HFFc6 (cell line): ENCODE results near the gene C16orf90. TPM values are rescaled to one million over a fixed set of nuclear protein-coding genes. Genes with fewer than 3 reads are reported as not detected.

Experiments
- DNase-seq: peaks from one replicate; pipeline ENCODE4 v3.0.0-alpha.2; 2018
- H3K27ac Mint-ChIP-seq: 2 replicates; pipeline ENCODE4 v1.8.0; 2020; ENCODE audit warnings: mild to moderate bottlenecking, mixed read lengths
- H3K27me3 Mint-ChIP-seq: 2 replicates; pipeline ENCODE4 v1.8.0; 2021; ENCODE audit warnings: mild to moderate bottlenecking, moderate library complexity, mixed read lengths; ENCODE audit not compliant: insufficient read depth
- H3K36me3 Mint-ChIP-seq: 2 replicates; pipeline ENCODE4 v1.8.0; 2021; ENCODE audit warnings: low read depth, mixed read lengths
- H3K4me1 Mint-ChIP-seq: 2 replicates; pipeline ENCODE4 v1.8.0; 2020; ENCODE audit warnings: low read depth, mixed read lengths
- H3K4me3 Mint-ChIP-seq: 2 replicates; pipeline ENCODE4 v1.8.0; 2020; ENCODE audit warnings: mild to moderate bottlenecking, moderate library complexity, mixed read lengths
- H3K9me3 Mint-ChIP-seq: 2 replicates; pipeline ENCODE4 v1.8.0; 2020; ENCODE audit warnings: mild to moderate bottlenecking, mixed read lengths
- total RNA-seq, 6 experiments: library from RNA; stranded (reverse); fragmentation: NEBNext Ultra II Directional; extraction: Animal tissue kit (Norgen Biotek cat#: 25700); gene quantifications; 2 replicates in 1 of 6; 3 replicates in 5 of 6; pipeline ENCODE4 v1.2.3, GENCODE V29; 2021
- TF ChIP-seq, protein P1 (sequence below): fragments of 200-600 bp; sonication (generic); IDR thresholded peaks from 2 replicates; pipeline ENCODE4 v1.5.0; 2021; ENCODE audit warnings: antibody characterized with exemption, mild to moderate bottlenecking

C16orf90 gene
- total RNA-seq, 6 experiments from 2014 or later = not detected

DNA sequence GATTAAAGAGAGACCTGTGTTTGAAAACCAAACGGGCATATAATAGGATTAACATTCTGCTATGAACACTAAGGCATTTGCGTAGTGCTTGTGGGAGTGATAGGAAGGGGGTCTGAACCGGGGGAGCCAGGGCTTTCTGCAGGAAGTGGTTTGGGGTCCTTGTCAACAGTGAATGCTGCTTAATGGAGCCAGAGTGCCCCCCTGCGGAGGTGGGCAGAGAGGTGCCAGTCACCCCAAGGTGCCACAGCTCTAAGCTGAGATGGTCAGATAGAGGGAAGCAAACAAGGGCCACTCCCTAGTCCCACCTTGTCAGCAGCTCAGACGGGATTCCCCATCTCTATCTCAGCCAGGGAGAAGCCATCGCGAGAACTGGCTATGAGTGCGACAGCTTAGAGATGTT lies 34.1 kb downstream of the C16orf90 start:
- H3K9me3 Mint-ChIP-seq = no peaks in the 10 kb centered on the region
- TF ChIP-seq, protein P1, sequence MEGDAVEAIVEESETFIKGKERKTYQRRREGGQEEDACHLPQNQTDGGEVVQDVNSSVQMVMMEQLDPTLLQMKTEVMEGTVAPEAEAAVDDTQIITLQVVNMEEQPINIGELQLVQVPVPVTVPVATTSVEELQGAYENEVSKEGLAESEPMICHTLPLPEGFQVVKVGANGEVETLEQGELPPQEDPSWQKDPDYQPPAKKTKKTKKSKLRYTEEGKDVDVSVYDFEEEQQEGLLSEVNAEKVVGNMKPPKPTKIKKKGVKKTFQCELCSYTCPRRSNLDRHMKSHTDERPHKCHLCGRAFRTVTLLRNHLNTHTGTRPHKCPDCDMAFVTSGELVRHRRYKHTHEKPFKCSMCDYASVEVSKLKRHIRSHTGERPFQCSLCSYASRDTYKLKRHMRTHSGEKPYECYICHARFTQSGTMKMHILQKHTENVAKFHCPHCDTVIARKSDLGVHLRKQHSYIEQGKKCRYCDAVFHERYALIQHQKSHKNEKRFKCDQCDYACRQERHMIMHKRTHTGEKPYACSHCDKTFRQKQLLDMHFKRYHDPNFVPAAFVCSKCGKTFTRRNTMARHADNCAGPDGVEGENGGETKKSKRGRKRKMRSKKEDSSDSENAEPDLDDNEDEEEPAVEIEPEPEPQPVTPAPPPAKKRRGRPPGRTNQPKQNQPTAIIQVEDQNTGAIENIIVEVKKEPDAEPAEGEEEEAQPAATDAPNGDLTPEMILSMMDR = no peak
- H3K4me1 Mint-ChIP-seq = peaks cover 46% of the 10 kb centered on the region
- H3K27ac Mint-ChIP-seq = no peak overlapping the region
- no peak overlapping the region for H3K4me3 Mint-ChIP-seq
- no peaks in the 10 kb centered on the region; the same call in 1 of the 2 replicates for H3K27me3 Mint-ChIP-seq
- no peak for DNase-seq
- peaks cover 4% of the 10 kb centered on the region; the same call in 1 of the 2 replicates for H3K36me3 Mint-ChIP-seq

DNA sequence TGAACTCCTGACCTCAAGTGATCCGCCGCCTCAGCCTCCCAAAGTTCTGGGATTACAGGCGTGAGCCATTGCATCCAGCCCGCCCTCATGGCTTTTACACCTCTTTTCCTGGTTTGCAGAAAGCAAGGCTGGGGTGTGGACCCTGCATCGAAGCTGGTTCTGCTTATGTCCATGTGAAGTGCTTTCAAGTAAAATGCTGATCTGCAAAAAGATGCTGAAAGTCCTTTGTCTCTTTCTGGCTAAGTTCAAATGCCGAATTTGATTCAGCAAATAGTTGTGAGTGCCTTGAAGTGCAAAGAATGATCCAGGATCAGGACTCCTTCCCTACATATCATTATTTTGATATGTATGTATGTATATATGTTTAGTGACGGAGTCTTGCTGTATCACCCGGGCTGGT lies 34.7 kb downstream of the C16orf90 start:
- TF ChIP-seq, protein P1 = no peak
- Mint-ChIP-seq H3K36me3 (peaks cover 4% of the 10 kb centered on the region; the same call in 1 of the 2 replicates), H3K4me1 (peaks cover 48% of the 10 kb centered on the region), H3K4me3 (no peak overlapping the region), H3K9me3 (no peaks in the 10 kb centered on the region), H3K27ac (no peak overlapping the region), H3K27me3 (no peaks in the 10 kb centered on the region; the same call in 1 of the 2 replicates)
- DNase-seq = no peak

DNA sequence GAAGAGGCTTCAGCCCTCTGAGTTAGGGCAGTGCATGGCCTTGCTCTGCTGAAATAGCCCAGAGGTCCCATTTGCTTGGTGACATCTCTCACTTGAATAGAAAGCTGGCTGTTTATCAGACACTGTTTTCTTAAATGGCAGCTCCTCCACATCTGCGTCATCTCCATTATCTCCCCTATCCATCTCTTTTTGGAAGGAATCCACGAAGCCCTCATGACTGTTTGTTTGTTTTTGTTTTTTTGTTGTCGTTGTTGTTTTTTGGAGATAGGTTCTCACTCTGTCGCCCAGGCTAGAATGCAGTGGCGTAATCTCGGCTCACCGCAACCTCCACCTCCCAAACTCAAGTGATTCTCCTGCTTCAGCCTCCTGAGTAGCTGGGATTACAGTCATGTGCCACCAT lies 35.2 kb downstream of the C16orf90 start:
- H3K27ac Mint-ChIP-seq = peak overlapping the region; percentile 96
- H3K27me3 Mint-ChIP-seq = no peaks in the 10 kb centered on the region; the same call in 1 of the 2 replicates
- peaks cover 48% of the 10 kb centered on the region for H3K4me1 Mint-ChIP-seq
- H3K36me3 Mint-ChIP-seq = peaks cover 4% of the 10 kb centered on the region; the same call in 1 of the 2 replicates
- no peak for DNase-seq
- TF ChIP-seq, protein P1 = no peak
- H3K4me3 Mint-ChIP-seq = peak overlapping the region; percentile 94
- H3K9me3 Mint-ChIP-seq = no peaks in the 10 kb centered on the region

DNA sequence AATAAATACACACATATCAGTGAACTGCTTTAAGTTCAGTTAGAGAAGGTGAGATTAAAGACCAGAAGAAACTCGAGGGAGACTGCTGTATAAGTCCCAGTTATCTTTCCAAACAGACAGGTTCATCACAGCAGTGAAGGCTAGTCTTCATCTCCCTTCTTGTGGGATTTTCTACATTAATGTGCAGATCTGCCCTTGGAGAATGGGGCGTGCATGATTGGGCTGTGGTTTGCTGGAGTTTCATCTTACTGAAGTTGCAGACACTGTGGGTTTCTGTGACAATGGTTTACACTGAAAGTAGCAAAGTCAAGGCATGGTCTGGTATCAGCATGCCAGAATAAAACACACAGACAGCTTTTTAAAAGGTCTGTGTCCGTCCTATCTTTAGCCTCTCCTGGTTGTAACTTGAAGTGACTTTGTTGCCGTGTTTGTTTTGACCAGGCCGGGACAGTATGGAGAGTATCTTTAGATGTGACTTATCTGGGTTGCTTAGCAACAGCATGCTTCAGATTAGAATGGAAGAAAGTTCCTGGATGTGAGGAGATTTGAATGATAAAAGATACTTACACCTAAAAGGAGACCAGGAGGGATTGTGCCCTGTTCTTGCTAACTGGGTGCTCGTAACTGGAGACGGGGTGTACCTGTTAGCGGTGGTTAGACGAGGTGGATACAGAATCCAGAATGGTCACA lies 35.7 kb downstream of the C16orf90 start:
- Mint-ChIP-seq H3K36me3 (peaks cover 4% of the 10 kb centered on the region; the same call in 1 of the 2 replicates), H3K27ac (peak overlapping the region; percentile 96), H3K4me3 (peak overlapping the region; percentile 94), H3K9me3 (no peaks in the 10 kb centered on the region), H3K27me3 (no peaks in the 10 kb centered on the region; the same call in 1 of the 2 replicates), H3K4me1 (peaks cover 48% of the 10 kb centered on the region)
- TF ChIP-seq, protein P1 = no peak
- peak; percentile 65 for DNase-seq

DNA sequence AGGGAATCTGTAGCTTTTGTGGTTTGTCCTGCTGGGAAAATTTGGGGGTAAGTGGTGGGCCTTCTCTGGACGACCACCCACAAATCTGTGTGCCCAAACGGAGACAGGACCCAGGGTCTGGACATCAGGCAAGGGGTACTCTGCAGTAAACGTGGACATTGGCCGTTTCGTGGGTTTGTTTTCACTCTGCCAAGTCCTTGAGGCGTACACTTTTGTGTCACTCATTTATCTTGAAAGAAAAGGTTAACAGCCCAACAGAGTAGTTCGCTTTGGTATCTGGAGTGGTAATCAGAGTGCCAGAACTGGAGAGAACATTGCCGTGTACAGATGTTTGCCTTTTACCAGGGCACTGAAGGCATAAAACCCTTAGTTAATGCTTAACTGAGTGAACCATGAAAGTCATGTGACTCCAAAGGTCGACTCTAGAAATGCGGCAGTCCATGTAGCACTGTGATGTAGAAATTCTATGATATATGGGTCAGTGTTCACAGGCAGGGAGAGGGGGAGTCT lies 36.4 kb downstream of the C16orf90 start:
- peak overlapping the region; percentile 94 for H3K4me3 Mint-ChIP-seq
- H3K9me3 Mint-ChIP-seq = no peaks in the 10 kb centered on the region
- H3K4me1 Mint-ChIP-seq = peaks cover 54% of the 10 kb centered on the region
- TF ChIP-seq, protein P1 = no peak; the same call in 1 of the 2 replicates
- peak; percentile 19 for DNase-seq
- peak overlapping the region; percentile 96 for H3K27ac Mint-ChIP-seq
- H3K36me3 Mint-ChIP-seq = peaks cover 4% of the 10 kb centered on the region; the same call in 1 of the 2 replicates
- H3K27me3 Mint-ChIP-seq = no peaks in the 10 kb centered on the region; the same call in 1 of the 2 replicates
